Caco-2 (cell line): Measurements from ENCODE around the gene HMCN1. TPM values are rescaled to one million over a fixed set of nuclear protein-coding genes. Genes with fewer than 3 reads are reported as not detected.

Experiments used
- BruUV-seq: library from RNA; stranded (reverse); fragments of 400-500 nt; replicated peaks from 2 replicates; lab custom pipeline; 2021; lab: Mats Ljungman, UMichigan
- CTCF ChIA-PET: fragments of 300-600 bp; sonication (Branson Sonifier 250); formaldehyde crosslinking; loops from one replicate; lab custom pipeline; 2022; ENCODE audit warnings: antibody characterized with exemption; lab: Charles Lee
- POLR2A ChIA-PET: fragments of 300-600 bp; sonication (Branson Sonifier 250); formaldehyde crosslinking; loops from one replicate; lab custom pipeline; 2022; ENCODE audit warnings: antibody characterized with exemption; lab: Charles Lee
- DNase-seq, 2 experiments: peaks; one replicate each; pipeline versions ENCODE4 v3.0.0 to v3.0.0-alpha.2; 2020 to 2022
- H3K27me3 ChIP-seq: replicated peaks from 2 replicates; pipeline ENCODE4 v1.6.0; 2011; ENCODE audit warnings: low read length; ENCODE audit not compliant: control insufficient read depth, insufficient read depth
- H3K36me3 ChIP-seq: 2 replicates; pipeline ENCODE4 v1.5.1; 2011; ENCODE audit warnings: low read length; ENCODE audit not compliant: control insufficient read depth, insufficient read depth
- H3K4me1 ChIP-seq: fragments of 250-450 bp; sonication (Bioruptor Pico); 2 replicates; pipeline ENCODE4 v1.5.1; 2020; ENCODE audit warnings: mild to moderate bottlenecking
- H3K4me3 ChIP-seq: 2 replicates; pipeline ENCODE4 v1.5.1; 2011; ENCODE audit warnings: low read depth, mild to moderate bottlenecking, control low read depth, low read length
- H3K9me3 ChIP-seq: fragments of 250-450 bp; sonication (Bioruptor Pico); 2 replicates; pipeline ENCODE4 v1.5.1; 2020; ENCODE audit warnings: mild to moderate bottlenecking, moderate library complexity
- H3K27ac Mint-ChIP-seq: one replicate; pipeline ENCODE4 v1.8.0; 2022; ENCODE audit warnings: mixed read lengths; ENCODE audit not compliant: unreplicated experiment
- H3K27me3 Mint-ChIP-seq: one replicate; pipeline ENCODE4 v1.8.0; 2022; ENCODE audit warnings: mixed read lengths; ENCODE audit not compliant: insufficient read depth, unreplicated experiment
- H3K36me3 Mint-ChIP-seq: one replicate; pipeline ENCODE4 v1.8.0; 2022; ENCODE audit warnings: mild to moderate bottlenecking, mixed read lengths; ENCODE audit not compliant: insufficient read depth, unreplicated experiment
- H3K4me1 Mint-ChIP-seq: one replicate; pipeline ENCODE4 v1.8.0; 2022; ENCODE audit warnings: low read depth, mixed read lengths; ENCODE audit not compliant: unreplicated experiment
- H3K4me3 Mint-ChIP-seq: one replicate; pipeline ENCODE4 v1.8.0; 2022; ENCODE audit warnings: mild to moderate bottlenecking, moderate library complexity, mixed read lengths; ENCODE audit not compliant: unreplicated experiment
- H3K9me3 Mint-ChIP-seq: one replicate; pipeline ENCODE4 v1.8.0; 2022; ENCODE audit warnings: mixed read lengths; ENCODE audit not compliant: unreplicated experiment
- CTCF ChIP-seq, 2 experiments: fragments of 200-600 bp in 1 of 2; IDR thresholded peaks; 1 replicate in 1 of 2; 2 replicates in 1 of 2; pipeline versions ENCODE4 v1.5.1 to v1.8.0; 2011 to 2022; ENCODE audit warnings: antibody characterized with exemption in 1 of 2, control low read depth in 1 of 2, inconsistent platforms in 1 of 2, low read depth in 1 of 2, low read length in 1 of 2, mild to moderate bottlenecking in 1 of 2, moderate library complexity in 1 of 2; ENCODE audit not compliant: insufficient read depth in 1 of 2, severe bottlenecking in 1 of 2, unreplicated experiment in 1 of 2
- intact Hi-C: fragments of 100-400 bp; cut with micrococcal nuclease; formaldehyde crosslinking; loops from one replicate; pipeline ENCODE4 v1.10.0; 2022; ENCODE audit not compliant: unreplicated experiment
- total RNA-seq: library from RNA; stranded (reverse); gene quantifications from 2 replicates; pipeline ENCODE4 v1.2.3, GENCODE V29; 2022

The HMCN1 gene
- total RNA-seq, 1 experiment from 2014 or later = 0.02 TPM

GRCh38 chr1:185767508-185768120 is 33.4 kb downstream of the HMCN1 start:
- Histone ChIP-seq H3K4me1 (no peaks in the 10 kb centered on the region), H3K36me3 (no peaks in the 10 kb centered on the region), H3K27me3 (no peaks in the 10 kb centered on the region), H3K9me3 (no peaks in the 10 kb centered on the region), H3K4me3 (no peak overlapping the region)
- intact Hi-C loops = no loop called here
- ChIA-PET CTCF (no interaction called here), POLR2A (no interaction called here)
- Mint-ChIP-seq H3K27ac (no peak overlapping the region), H3K27me3 (peaks cover 3% of the 10 kb centered on the region), H3K9me3 (no peaks in the 10 kb centered on the region), H3K4me3 (no peak overlapping the region), H3K36me3 (no peaks in the 10 kb centered on the region), H3K4me1 (no peaks in the 10 kb centered on the region)
- DNase-seq = no peak
- no peak for TF ChIP-seq CTCF (IDR thresholded peaks at IDR 0.05; ENCODE audit: insufficient read depth in 1 of 2, low read depth in 1 of 2, low read length in 1 of 2, severe bottlenecking in 1 of 2, unreplicated experiment in 1 of 2)
- BruUV-seq = no TSS peak

GRCh38 chr1:185768371-185768770 is 34.2 kb downstream of the HMCN1 start:
- CTCF ChIA-PET = no interaction called here
- BruUV-seq = no TSS peak
- no peak overlapping the region for H3K27ac Mint-ChIP-seq

GRCh38 chr1:185769136-185769535 is 34.9 kb downstream of the HMCN1 start:
- Mint-ChIP-seq H3K27ac (no peak overlapping the region), H3K36me3 (no peaks in the 10 kb centered on the region), H3K4me1 (no peaks in the 10 kb centered on the region), H3K27me3 (no peaks in the 10 kb centered on the region), H3K9me3 (no peaks in the 10 kb centered on the region), H3K4me3 (no peak overlapping the region)
- no TSS peak for BruUV-seq
- H3K9me3 ChIP-seq = no peaks in the 10 kb centered on the region
- H3K27me3 ChIP-seq = no peaks in the 10 kb centered on the region
- H3K36me3 ChIP-seq = no peaks in the 10 kb centered on the region
- no peak for DNase-seq
- no peaks in the 10 kb centered on the region for H3K4me1 ChIP-seq
- CTCF ChIA-PET = no interaction called here
- no peak for TF ChIP-seq CTCF (IDR thresholded peaks at IDR 0.05; ENCODE audit: insufficient read depth in 1 of 2, low read depth in 1 of 2, low read length in 1 of 2, severe bottlenecking in 1 of 2, unreplicated experiment in 1 of 2)
- intact Hi-C loops = no loop called here
- POLR2A ChIA-PET = no interaction called here
- no peak overlapping the region for H3K4me3 ChIP-seq

More at GRCh38 chr1:185768371-185768770, 34.2 kb downstream of the HMCN1 start:
- Mint-ChIP-seq H3K27me3 (no peaks in the 10 kb centered on the region), H3K9me3 (no peaks in the 10 kb centered on the region), H3K4me3 (no peak overlapping the region), H3K4me1 (no peaks in the 10 kb centered on the region), H3K36me3 (no peaks in the 10 kb centered on the region)
- H3K4me1 ChIP-seq = no peaks in the 10 kb centered on the region
- H3K9me3 ChIP-seq = no peaks in the 10 kb centered on the region
- H3K27me3 ChIP-seq = no peaks in the 10 kb centered on the region
- no peak for TF ChIP-seq CTCF (IDR thresholded peaks at IDR 0.05; ENCODE audit: insufficient read depth in 1 of 2, low read depth in 1 of 2, low read length in 1 of 2, severe bottlenecking in 1 of 2, unreplicated experiment in 1 of 2)
- no peaks in the 10 kb centered on the region for H3K36me3 ChIP-seq
- DNase-seq = no peak
- no peak overlapping the region for H3K4me3 ChIP-seq
- intact Hi-C loops = no loop called here
- POLR2A ChIA-PET = no interaction called here
